ENCODE results near the gene INO80B.

DNA sequence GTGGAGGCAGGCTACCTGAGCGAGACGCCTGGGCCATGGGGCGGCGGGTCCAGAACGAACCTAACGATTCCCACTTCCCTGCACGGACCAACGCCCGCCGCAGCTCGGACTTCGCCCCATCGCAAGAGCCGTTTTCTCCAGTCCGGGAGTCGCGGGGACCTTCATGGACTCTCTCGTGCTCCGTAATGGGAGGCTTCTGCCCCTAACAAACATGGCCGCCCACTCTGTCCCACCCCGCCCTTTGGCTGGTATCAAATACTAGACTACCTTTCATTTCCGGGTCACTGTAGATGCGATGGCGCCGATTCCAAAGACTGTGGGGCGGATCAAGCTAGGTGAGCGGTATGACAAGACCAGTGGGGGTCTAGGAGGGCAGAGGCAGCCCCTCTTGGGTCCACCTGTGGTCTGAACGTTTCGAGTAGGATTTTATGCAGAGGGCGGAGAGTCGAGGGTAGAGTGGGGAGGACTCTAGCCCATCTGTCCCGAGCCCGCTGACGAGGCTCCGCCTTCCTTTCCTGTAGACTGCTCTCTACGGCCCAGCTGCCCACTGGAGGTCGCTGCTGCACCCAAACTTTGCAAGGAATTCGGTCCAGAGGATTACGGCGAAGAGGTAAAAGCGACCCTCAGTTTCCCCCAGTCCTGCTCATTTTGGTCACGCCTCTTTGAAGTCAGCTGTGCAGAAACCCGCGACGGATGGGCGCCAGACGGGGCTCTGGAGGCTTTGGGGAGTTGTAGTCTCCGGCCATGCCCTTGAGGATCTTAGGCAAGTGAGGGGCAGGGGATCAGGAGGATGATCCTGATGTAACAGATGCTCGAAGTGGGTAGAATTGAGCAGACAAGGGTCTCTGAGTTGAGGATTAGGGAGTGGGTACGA is 28.2 kb downstream of the INO80B start, which contains the start of the genes CCDC142 and TTC31:
- TF ChIP-seq, protein P1, sequence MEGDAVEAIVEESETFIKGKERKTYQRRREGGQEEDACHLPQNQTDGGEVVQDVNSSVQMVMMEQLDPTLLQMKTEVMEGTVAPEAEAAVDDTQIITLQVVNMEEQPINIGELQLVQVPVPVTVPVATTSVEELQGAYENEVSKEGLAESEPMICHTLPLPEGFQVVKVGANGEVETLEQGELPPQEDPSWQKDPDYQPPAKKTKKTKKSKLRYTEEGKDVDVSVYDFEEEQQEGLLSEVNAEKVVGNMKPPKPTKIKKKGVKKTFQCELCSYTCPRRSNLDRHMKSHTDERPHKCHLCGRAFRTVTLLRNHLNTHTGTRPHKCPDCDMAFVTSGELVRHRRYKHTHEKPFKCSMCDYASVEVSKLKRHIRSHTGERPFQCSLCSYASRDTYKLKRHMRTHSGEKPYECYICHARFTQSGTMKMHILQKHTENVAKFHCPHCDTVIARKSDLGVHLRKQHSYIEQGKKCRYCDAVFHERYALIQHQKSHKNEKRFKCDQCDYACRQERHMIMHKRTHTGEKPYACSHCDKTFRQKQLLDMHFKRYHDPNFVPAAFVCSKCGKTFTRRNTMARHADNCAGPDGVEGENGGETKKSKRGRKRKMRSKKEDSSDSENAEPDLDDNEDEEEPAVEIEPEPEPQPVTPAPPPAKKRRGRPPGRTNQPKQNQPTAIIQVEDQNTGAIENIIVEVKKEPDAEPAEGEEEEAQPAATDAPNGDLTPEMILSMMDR (IDR thresholded peaks at IDR 0.05), result peak; percentile 49 to 83 (median 76)
- TF ChIP-seq POLR2A (IDR thresholded peaks at IDR 0.05) (peak in 1 of 2 donors; percentile 29), POLR2AphosphoS5 (IDR thresholded peaks at IDR 0.05; ENCODE audit: insufficient read depth in 1 of 2, low read depth in 1 of 2) (peak; percentile 89 to 98)

Data from vagina (tissue), 2 donors.